Type B pancreatic cell (in vitro differentiated cells): ENCODE results near the gene CCDC172. TPM values are rescaled to one million over a fixed set of nuclear protein-coding genes. Genes with fewer than 3 reads are reported as not detected.

Source experiments
- DNase-seq: peaks from one replicate; pipeline ENCODE4 v3.0.0; 2021; ENCODE audit warnings: mixed read lengths; ENCODE audit not compliant: unreplicated experiment; ENCODE audit errors: extremely low spot score
- H3K27ac Mint-ChIP-seq: 2 replicates; pipeline ENCODE4 v1.8.0; 2021; ENCODE audit warnings: mild to moderate bottlenecking, mixed read lengths
- H3K27me3 Mint-ChIP-seq: 2 replicates; pipeline ENCODE4 v1.8.0; 2021; ENCODE audit warnings: mixed read lengths
- H3K36me3 Mint-ChIP-seq: 2 replicates; pipeline ENCODE4 v1.8.0; 2021; ENCODE audit warnings: mixed read lengths
- H3K4me1 Mint-ChIP-seq: one replicate; pipeline ENCODE4 v1.8.0; 2021; ENCODE audit warnings: mixed read lengths; ENCODE audit not compliant: unreplicated experiment
- H3K4me3 Mint-ChIP-seq: 2 replicates; pipeline ENCODE4 v1.8.0; 2021; ENCODE audit warnings: mild to moderate bottlenecking, mixed read lengths
- H3K9me3 Mint-ChIP-seq: 2 replicates; pipeline ENCODE4 v1.8.0; 2021; ENCODE audit warnings: mixed read lengths
- CTCF ChIP-seq: fragments of 200-600 bp; sonication (generic); conservative IDR thresholded peaks from 2 replicates; pipeline ENCODE4 v1.5.0; 2021; ENCODE audit warnings: antibody characterized with exemption, mild to moderate bottlenecking
- total RNA-seq: library from RNA; stranded (reverse); gene quantifications from 2 replicates; pipeline ENCODE4 v1.2.1, GENCODE V29; 2021; ENCODE audit warnings: low replicate concordance

Gene CCDC172
- total RNA-seq, 1 donor from 2014 or later, result not detected

GRCh38 chr10:116304923-116305322 lies 19.3 kb upstream of the CCDC172 start:
- no peaks in the 10 kb centered on the region for H3K36me3 Mint-ChIP-seq
- TF ChIP-seq CTCF, result no peak
- H3K27me3 Mint-ChIP-seq, result no peaks in the 10 kb centered on the region
- DNase-seq, result no peak
- H3K9me3 Mint-ChIP-seq, result no peaks in the 10 kb centered on the region
- H3K4me1 Mint-ChIP-seq, result no peaks in the 10 kb centered on the region
- no peak overlapping the region for H3K4me3 Mint-ChIP-seq
- H3K27ac Mint-ChIP-seq, result no peak overlapping the region

GRCh38 chr10:116306847-116307246 lies 17.4 kb upstream of the CCDC172 start:
- TF ChIP-seq CTCF, result no peak
- H3K27ac Mint-ChIP-seq, result no peak overlapping the region
- DNase-seq, result no peak
- H3K27me3 Mint-ChIP-seq, result peaks cover 4% of the 10 kb centered on the region
- H3K4me3 Mint-ChIP-seq, result no peak overlapping the region
- no peaks in the 10 kb centered on the region for H3K36me3 Mint-ChIP-seq
- no peaks in the 10 kb centered on the region for H3K4me1 Mint-ChIP-seq
- H3K9me3 Mint-ChIP-seq, result no peaks in the 10 kb centered on the region

GRCh38 chr10:116307455-116307854 lies 16.8 kb upstream of the CCDC172 start:
- no peak overlapping the region for H3K27ac Mint-ChIP-seq
- TF ChIP-seq CTCF, result no peak
- H3K9me3 Mint-ChIP-seq, result no peaks in the 10 kb centered on the region
- peaks cover 4% of the 10 kb centered on the region for H3K27me3 Mint-ChIP-seq
- no peak overlapping the region for H3K4me3 Mint-ChIP-seq
- H3K4me1 Mint-ChIP-seq, result no peaks in the 10 kb centered on the region
- no peaks in the 10 kb centered on the region for H3K36me3 Mint-ChIP-seq
- DNase-seq, result no peak

- peaks cover 5% of the 10 kb centered on the region for H3K9me3 Mint-ChIP-seq
- TF ChIP-seq CTCF, result no peak
These were observed 13.2 kb upstream of the CCDC172 start for GRCh38 chr10:116311016-116311415.

GRCh38 chr10:116311706-116312490 lies 12.3 kb upstream of the CCDC172 start:
- no peaks in the 10 kb centered on the region for H3K4me1 Mint-ChIP-seq
- H3K27ac Mint-ChIP-seq, result no peak overlapping the region
- H3K27me3 Mint-ChIP-seq, result peaks cover 4% of the 10 kb centered on the region
- no peak for TF ChIP-seq CTCF
- no peak for DNase-seq
- H3K9me3 Mint-ChIP-seq, result peaks cover 5% of the 10 kb centered on the region
- no peak overlapping the region for H3K4me3 Mint-ChIP-seq
- no peaks in the 10 kb centered on the region for H3K36me3 Mint-ChIP-seq

More at GRCh38 chr10:116311016-116311415, 13.2 kb upstream of the CCDC172 start:
- DNase-seq, result no peak
- Mint-ChIP-seq H3K4me3 (no peak overlapping the region), H3K4me1 (no peaks in the 10 kb centered on the region), H3K27ac (no peak overlapping the region), H3K36me3 (no peaks in the 10 kb centered on the region), H3K27me3 (peaks cover 4% of the 10 kb centered on the region)
